H1 (cell line): Measurements from ENCODE around the gene CIB4.

Experiments used
- EZH2 ChIP-seq: fragments of 200-600 bp; sonication (generic); IDR thresholded peaks from 2 replicates; pipeline ENCODE4 v1.7.1; 2012; ENCODE audit warnings: low read depth, mild to moderate bottlenecking, moderate library complexity, low read length, inconsistent platforms; ENCODE audit not compliant: severe bottlenecking
- GABPA ChIP-seq: IDR thresholded peaks from 2 replicates; pipeline ENCODE4 v1.6.1; 2011; ENCODE audit warnings: mild to moderate bottlenecking, low read length, moderate library complexity, borderline replicate concordance; ENCODE audit not compliant: insufficient read depth
- POLR2AphosphoS5 ChIP-seq: IDR thresholded peaks from 2 replicates; pipeline ENCODE4 v1.6.1; 2011; ENCODE audit warnings: low read depth, low read length
- SRF ChIP-seq: IDR thresholded peaks from 2 replicates; pipeline ENCODE4 v1.6.1; 2011; ENCODE audit warnings: mild to moderate bottlenecking, low read depth, low read length, moderate library complexity
- SUZ12 ChIP-seq: fragments of 200-600 bp; sonication (generic); IDR thresholded peaks from 2 replicates; pipeline ENCODE4 v1.6.1; 2012; ENCODE audit warnings: mild to moderate bottlenecking, inconsistent platforms, low read length, moderate library complexity, mixed read lengths
- TF ChIP-seq, protein P1 (sequence below), 3 experiments: IDR thresholded peaks; 1 replicate in 2 of 3; 2 replicates in 1 of 3; pipeline versions ENCODE4 v1.5.1 to v1.6.1; 2011; ENCODE audit warnings: low read length in 3 of 3, mild to moderate bottlenecking in 3 of 3, inconsistent platforms in 2 of 3, low read depth in 1 of 3, moderate library complexity in 1 of 3; ENCODE audit not compliant: insufficient read depth in 1 of 3; ENCODE audit errors: control extremely low read depth in 1 of 3

DNA sequence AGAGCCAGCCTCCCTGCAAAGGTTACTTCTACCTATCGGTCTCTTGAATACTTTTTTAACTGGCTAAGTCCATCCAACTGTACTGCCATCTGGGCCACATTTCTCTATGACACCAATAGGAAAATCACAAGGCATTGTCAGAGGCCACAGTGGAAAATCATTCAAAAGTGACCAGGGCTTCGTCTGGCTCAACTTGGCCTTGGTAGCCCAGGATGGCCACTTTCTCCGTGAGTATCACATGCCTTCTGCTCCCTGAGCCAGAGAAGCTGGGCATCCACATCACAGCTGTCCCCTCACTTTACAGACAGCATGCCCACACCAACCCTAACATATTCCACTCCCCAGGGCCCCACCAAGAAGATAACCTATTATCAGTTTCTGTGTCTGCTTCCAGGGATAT lies 5.8 kb downstream of the CIB4 start:
- TF ChIP-seq SUZ12: no peak
- TF ChIP-seq GABPA: no peak
- no peak for TF ChIP-seq POLR2AphosphoS5
- no peak for TF ChIP-seq SRF
- TF ChIP-seq EZH2: no peak
- TF ChIP-seq, protein P1, sequence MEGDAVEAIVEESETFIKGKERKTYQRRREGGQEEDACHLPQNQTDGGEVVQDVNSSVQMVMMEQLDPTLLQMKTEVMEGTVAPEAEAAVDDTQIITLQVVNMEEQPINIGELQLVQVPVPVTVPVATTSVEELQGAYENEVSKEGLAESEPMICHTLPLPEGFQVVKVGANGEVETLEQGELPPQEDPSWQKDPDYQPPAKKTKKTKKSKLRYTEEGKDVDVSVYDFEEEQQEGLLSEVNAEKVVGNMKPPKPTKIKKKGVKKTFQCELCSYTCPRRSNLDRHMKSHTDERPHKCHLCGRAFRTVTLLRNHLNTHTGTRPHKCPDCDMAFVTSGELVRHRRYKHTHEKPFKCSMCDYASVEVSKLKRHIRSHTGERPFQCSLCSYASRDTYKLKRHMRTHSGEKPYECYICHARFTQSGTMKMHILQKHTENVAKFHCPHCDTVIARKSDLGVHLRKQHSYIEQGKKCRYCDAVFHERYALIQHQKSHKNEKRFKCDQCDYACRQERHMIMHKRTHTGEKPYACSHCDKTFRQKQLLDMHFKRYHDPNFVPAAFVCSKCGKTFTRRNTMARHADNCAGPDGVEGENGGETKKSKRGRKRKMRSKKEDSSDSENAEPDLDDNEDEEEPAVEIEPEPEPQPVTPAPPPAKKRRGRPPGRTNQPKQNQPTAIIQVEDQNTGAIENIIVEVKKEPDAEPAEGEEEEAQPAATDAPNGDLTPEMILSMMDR (IDR thresholded peaks at IDR 0.05; ENCODE audit: control extremely low read depth in 1 of 3, insufficient read depth in 1 of 3, low read depth in 1 of 3, low read length in 3 of 3): no peak
